Loucy (cell line): Measurements from ENCODE around the gene PARK7.

Experiments
- H2AFZ ChIP-seq: fragments of 200-600 bp; sonication (generic); 2 replicates; pipeline ENCODE4 v1.6.0; 2016; ENCODE audit warnings: antibody characterized with exemption, mild to moderate bottlenecking, low read length, moderate library complexity
- H3F3A ChIP-seq: fragments of 200-600 bp; 2 replicates; pipeline ENCODE4 v1.6.0; 2016; ENCODE audit warnings: antibody characterized with exemption, low read depth, mild to moderate bottlenecking
- H3K27me3 ChIP-seq: fragments of 200-600 bp; sonication (generic); 2 replicates; pipeline ENCODE4 v1.6.1; 2014; ENCODE audit warnings: low read length, mild to moderate bottlenecking; ENCODE audit not compliant: insufficient read depth, poor library complexity, severe bottlenecking
- H3K36me3 ChIP-seq: fragments of 200-600 bp; sonication (generic); 2 replicates; pipeline ENCODE4 v1.6.1; 2016; ENCODE audit warnings: low read length; ENCODE audit not compliant: insufficient read depth
- H3K4me1 ChIP-seq: fragments of 200-600 bp; sonication (generic); 2 replicates; pipeline ENCODE4 v1.5.1; 2014; ENCODE audit warnings: low read length, mild to moderate bottlenecking; ENCODE audit not compliant: insufficient read depth, poor library complexity, severe bottlenecking
- H3K4me2 ChIP-seq: fragments of 200-600 bp; sonication (generic); 2 replicates; pipeline ENCODE4 v1.6.0; 2014; ENCODE audit warnings: antibody characterized with exemption, low read length, low read depth, mild to moderate bottlenecking; ENCODE audit not compliant: poor library complexity, severe bottlenecking
- H3K4me3 ChIP-seq: fragments of 200-600 bp; sonication (generic); 2 replicates; pipeline ENCODE4 v1.5.1; 2014; ENCODE audit warnings: low read length, mild to moderate bottlenecking, mixed read lengths; ENCODE audit not compliant: poor library complexity, severe bottlenecking
- H3K79me2 ChIP-seq: fragments of 200-600 bp; sonication (generic); 2 replicates; pipeline ENCODE4 v1.6.1; 2014; ENCODE audit warnings: low read length; ENCODE audit not compliant: insufficient read depth
- H3K9ac ChIP-seq: fragments of 200-600 bp; sonication (generic); 2 replicates; pipeline ENCODE4 v1.6.0; 2014; ENCODE audit warnings: mild to moderate bottlenecking, low read depth, low read length, moderate library complexity; ENCODE audit not compliant: poor library complexity, severe bottlenecking
- H3K9me2 ChIP-seq: fragments of 200-600 bp; sonication (generic); replicated peaks from 2 replicates; pipeline ENCODE4 v1.6.1; 2016; ENCODE audit warnings: low read depth, low read length, mixed read lengths
- H3K9me3 ChIP-seq: fragments of 200-600 bp; sonication (generic); 2 replicates; pipeline ENCODE4 v1.6.1; 2014; ENCODE audit warnings: mild to moderate bottlenecking, antibody characterized with exemption, low read length, low read depth; ENCODE audit not compliant: insufficient read depth
- H4K20me1 ChIP-seq: fragments of 200-600 bp; sonication (generic); 2 replicates; pipeline ENCODE4 v1.6.0; 2014; ENCODE audit warnings: antibody characterized with exemption, low read length, mild to moderate bottlenecking; ENCODE audit not compliant: insufficient read depth, poor library complexity, severe bottlenecking
- CTCF ChIP-seq: fragments of 200-600 bp; sonication (generic); conservative IDR thresholded peaks from 2 replicates; pipeline ENCODE4 v1.5.1; 2014; ENCODE audit warnings: mild to moderate bottlenecking, antibody characterized with exemption, low read length
- EZH2phosphoT487 ChIP-seq: fragments of 200-600 bp; IDR thresholded peaks from 2 replicates; pipeline ENCODE4 v1.6.1; 2018; ENCODE audit warnings: antibody characterized with exemption, mild to moderate bottlenecking, moderate library complexity, borderline replicate concordance

Gene PARK7

GRCh38 chr1:8026976-8027747 is 65.7 kb downstream of the PARK7 start:
- no peak overlapping the region for H3K4me2 ChIP-seq
- H3K27me3 ChIP-seq, result no peaks in the 10 kb centered on the region
- no peaks in the 10 kb centered on the region for H4K20me1 ChIP-seq
- no peaks in the 10 kb centered on the region for H3K4me1 ChIP-seq
- H3K36me3 ChIP-seq, result no peaks in the 10 kb centered on the region
- no peaks in the 10 kb centered on the region for H3F3A ChIP-seq
- no peak overlapping the region for H3K9ac ChIP-seq
- no peaks in the 10 kb centered on the region for H3K79me2 ChIP-seq
- no peaks in the 10 kb centered on the region for H3K9me2 ChIP-seq
- H3K4me3 ChIP-seq, result no peak overlapping the region
- TF ChIP-seq CTCF (no peak), EZH2phosphoT487 (no peak)
- no peak overlapping the region for H2AFZ ChIP-seq
- H3K9me3 ChIP-seq, result no peaks in the 10 kb centered on the region

DNA sequence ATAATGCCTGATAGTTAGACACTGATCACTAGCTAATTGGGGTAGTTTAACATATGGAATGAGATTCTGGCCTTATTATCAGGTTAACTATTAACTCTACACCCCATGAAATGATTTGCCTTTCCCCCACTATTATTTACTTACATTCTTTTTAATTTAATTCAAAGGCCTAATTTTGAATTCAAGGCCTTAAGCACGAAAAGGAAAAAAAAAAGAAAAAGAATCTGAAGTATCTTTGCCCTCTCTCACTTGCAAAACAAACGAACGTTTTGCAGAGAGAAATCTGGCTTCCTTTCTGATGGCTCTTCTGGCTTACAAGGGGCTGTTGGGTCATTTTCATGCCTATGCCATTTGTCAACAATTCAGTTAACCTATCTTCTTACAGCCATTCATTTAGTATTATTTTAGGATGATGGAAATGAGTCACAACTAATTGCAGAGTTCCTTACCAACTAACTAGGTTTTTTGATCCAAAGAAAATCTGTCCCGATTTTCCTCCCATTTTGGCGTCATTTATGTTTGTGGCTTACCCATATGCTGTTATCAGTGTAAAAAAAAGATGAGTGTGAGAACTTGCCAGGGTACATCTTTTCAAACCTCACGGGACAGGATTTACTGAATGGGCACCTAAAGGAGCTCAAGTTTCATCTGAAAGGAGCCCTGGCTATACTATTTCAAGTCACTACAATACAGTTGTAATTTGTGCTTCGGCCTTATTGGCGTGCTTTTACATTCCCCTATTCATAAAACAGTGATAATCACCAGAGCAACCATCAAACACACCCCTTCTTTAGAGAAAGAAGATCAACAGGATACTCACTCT is 66.4 kb downstream of the PARK7 start:
- TF ChIP-seq EZH2phosphoT487, result no peak
- TF ChIP-seq CTCF, result no peak
- Histone ChIP-seq H3K9ac (no peak overlapping the region), H3F3A (no peaks in the 10 kb centered on the region), H4K20me1 (no peaks in the 10 kb centered on the region), H3K4me2 (no peak overlapping the region), H3K27me3 (no peaks in the 10 kb centered on the region), H3K4me3 (no peak overlapping the region), H3K36me3 (no peaks in the 10 kb centered on the region), H3K9me3 (no peaks in the 10 kb centered on the region), H3K4me1 (no peaks in the 10 kb centered on the region), H3K9me2 (no peaks in the 10 kb centered on the region), H2AFZ (no peak overlapping the region), H3K79me2 (no peaks in the 10 kb centered on the region)

DNA sequence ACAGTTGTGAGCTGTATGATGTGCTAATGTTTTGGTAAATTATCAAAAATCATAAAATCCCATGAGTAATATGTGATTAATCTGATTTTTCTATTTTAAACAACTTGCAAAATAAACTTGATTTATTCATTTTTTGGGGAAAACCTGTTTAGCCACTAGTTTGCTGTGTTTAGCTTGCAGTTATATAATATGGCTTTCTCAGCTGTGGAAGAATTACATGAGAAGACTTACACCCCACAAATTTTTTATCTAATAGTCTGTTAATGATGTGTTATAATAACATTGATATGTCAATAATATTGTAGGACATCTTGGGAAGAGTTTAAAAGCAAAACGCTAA is 67.0 kb downstream of the PARK7 start:
- Histone ChIP-seq H3K9ac (no peak overlapping the region), H3K36me3 (no peaks in the 10 kb centered on the region), H3K27me3 (no peaks in the 10 kb centered on the region), H3K79me2 (no peaks in the 10 kb centered on the region), H4K20me1 (no peaks in the 10 kb centered on the region), H3K4me2 (no peak overlapping the region), H3F3A (no peaks in the 10 kb centered on the region), H3K4me1 (no peaks in the 10 kb centered on the region), H3K9me2 (no peaks in the 10 kb centered on the region), H3K4me3 (no peak overlapping the region), H3K9me3 (no peaks in the 10 kb centered on the region), H2AFZ (no peak overlapping the region)
- TF ChIP-seq EZH2phosphoT487 (no peak), CTCF (no peak)
